Measurements from ENCODE around the gene PHF13. TPM values are rescaled to one million over a fixed set of nuclear protein-coding genes. Genes with fewer than 3 reads are reported as not detected.

The PHF13 gene
- total RNA-seq, 1 experiment from 2014 or later: 20.9 TPM

DNA sequence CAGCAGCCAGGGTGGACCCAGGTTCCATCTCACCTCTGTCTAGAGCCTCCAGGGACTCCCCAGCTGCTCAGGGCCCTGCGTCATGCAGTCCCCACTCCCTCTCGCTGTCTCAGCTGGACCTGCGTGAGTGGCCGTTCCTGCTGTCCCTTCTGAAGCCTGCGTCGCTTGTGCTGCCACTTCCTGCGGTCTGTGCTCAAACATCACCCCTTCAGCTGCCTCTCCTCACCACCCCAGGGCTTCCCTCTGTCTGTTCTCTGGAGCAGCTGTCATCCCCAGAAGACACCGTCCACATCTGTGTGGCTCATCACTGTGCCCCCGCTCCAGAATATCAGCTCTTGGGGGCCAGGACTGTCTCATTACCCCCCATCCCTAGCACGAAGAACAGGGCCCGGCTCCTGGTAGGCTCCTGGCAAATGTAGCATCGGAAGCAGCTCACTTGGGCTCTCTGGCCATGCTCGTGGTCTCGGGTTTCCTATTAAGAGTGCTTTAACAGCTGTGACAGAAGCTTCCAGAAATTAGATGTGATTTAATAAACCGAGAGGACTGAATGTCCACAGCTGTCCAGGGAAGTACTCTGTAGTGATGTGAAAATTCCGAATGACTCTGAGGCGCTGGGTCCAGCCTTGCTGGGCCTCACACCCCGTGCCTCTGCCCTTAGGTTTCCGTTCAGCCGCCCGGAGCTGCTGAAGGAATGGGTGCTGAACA lies 14.5 kb downstream of the PHF13 start:
- Histone ChIP-seq H3K4me3 (no peak overlapping the region), H3K4me1 (replicated peaks; ENCODE audit: insufficient read depth) (0 out of 2 replicates have a peak, but pooled peaks cover 8% of the 10 kb centered on the region), H4K20me1 (ENCODE audit: insufficient read depth) (0 out of 2 replicates have a peak, but pooled peaks cover 6% of the 10 kb centered on the region), H3K4me2 (no peak overlapping the region), H3F3A (ENCODE audit: insufficient read depth, low read depth) (peaks cover 10% of the 10 kb centered on the region), H3K27me3 (ENCODE audit: insufficient read depth, low read depth) (no peaks in the 10 kb centered on the region), H2AFZ (no peak overlapping the region), H3K79me2 (ENCODE audit: low read depth) (0 out of 2 replicates have a peak, but pooled peaks cover 14% of the 10 kb centered on the region), H3K36me3 (ENCODE audit: low read depth) (no peaks in the 10 kb centered on the region), H3K9me2 (ENCODE audit: insufficient read depth) (no peaks in the 10 kb centered on the region), H3K27ac (no peak overlapping the region), H3K9me3 (ENCODE audit: insufficient read depth, low read depth) (no peaks in the 10 kb centered on the region)
- DNase-seq: no peak
- TF ChIP-seq, protein P1, sequence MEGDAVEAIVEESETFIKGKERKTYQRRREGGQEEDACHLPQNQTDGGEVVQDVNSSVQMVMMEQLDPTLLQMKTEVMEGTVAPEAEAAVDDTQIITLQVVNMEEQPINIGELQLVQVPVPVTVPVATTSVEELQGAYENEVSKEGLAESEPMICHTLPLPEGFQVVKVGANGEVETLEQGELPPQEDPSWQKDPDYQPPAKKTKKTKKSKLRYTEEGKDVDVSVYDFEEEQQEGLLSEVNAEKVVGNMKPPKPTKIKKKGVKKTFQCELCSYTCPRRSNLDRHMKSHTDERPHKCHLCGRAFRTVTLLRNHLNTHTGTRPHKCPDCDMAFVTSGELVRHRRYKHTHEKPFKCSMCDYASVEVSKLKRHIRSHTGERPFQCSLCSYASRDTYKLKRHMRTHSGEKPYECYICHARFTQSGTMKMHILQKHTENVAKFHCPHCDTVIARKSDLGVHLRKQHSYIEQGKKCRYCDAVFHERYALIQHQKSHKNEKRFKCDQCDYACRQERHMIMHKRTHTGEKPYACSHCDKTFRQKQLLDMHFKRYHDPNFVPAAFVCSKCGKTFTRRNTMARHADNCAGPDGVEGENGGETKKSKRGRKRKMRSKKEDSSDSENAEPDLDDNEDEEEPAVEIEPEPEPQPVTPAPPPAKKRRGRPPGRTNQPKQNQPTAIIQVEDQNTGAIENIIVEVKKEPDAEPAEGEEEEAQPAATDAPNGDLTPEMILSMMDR (conservative IDR thresholded peaks at IDR 0.05): no peak
- TF ChIP-seq EZH2 (IDR thresholded peaks at IDR 0.05; ENCODE audit: low read depth): no peak
- POLR2A ChIA-PET (ENCODE audit: unreplicated experiment): no interaction called here
- no TSS peak for BruUV-seq (replicated peaks)
- CTCF ChIA-PET: no interaction called here
- intact Hi-C loops (cut with micrococcal nuclease; ENCODE audit: unreplicated experiment): no loop called here

DNA sequence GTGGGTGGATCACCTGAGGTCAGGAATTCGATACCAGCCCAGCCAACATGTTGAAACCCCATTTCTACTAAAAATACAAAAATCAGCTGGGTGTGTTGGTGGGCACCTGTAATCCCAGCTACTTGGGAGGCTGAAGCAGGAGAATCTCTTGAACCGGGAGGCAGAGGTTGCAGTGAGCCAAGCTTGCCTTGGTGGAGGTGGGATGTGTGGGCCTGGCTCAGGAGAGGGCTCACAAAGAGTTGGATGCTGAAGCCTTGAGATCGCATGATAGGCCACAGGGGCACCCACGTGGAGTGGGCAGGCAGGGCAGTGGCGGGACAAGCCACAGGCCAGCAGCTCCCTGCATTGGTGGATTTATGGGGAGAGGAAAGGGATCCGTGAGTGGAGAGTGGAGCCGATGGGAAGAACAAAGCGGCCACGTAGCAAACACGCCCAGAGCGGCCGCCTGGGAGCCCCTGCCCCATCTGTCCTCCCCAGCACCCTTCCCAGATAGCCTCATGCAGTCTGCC lies 15.5 kb downstream of the PHF13 start:
- Histone ChIP-seq H3K9me3 (ENCODE audit: insufficient read depth, low read depth) (no peaks in the 10 kb centered on the region), H4K20me1 (ENCODE audit: insufficient read depth) (0 out of 2 replicates have a peak, but pooled peaks cover 5% of the 10 kb centered on the region), H3K27ac (no peak overlapping the region), H3K36me3 (ENCODE audit: low read depth) (no peaks in the 10 kb centered on the region), H3K9me2 (ENCODE audit: insufficient read depth) (no peaks in the 10 kb centered on the region), H3K27me3 (ENCODE audit: insufficient read depth, low read depth) (no peaks in the 10 kb centered on the region), H3F3A (ENCODE audit: insufficient read depth, low read depth) (peaks cover 8% of the 10 kb centered on the region), H3K4me1 (replicated peaks; ENCODE audit: insufficient read depth) (0 out of 2 replicates have a peak, but pooled peaks cover 8% of the 10 kb centered on the region), H3K79me2 (ENCODE audit: low read depth) (0 out of 2 replicates have a peak, but pooled peaks cover 14% of the 10 kb centered on the region), H3K4me3 (no peak overlapping the region), H3K4me2 (no peak overlapping the region), H2AFZ (no peak overlapping the region)
- ChIA-PET POLR2A (ENCODE audit: unreplicated experiment) (no interaction called here), CTCF (no interaction called here)
- TF ChIP-seq EZH2 (IDR thresholded peaks at IDR 0.05; ENCODE audit: low read depth): no peak
- TF ChIP-seq, protein P1 (conservative IDR thresholded peaks at IDR 0.05): no peak
- intact Hi-C loops (cut with micrococcal nuclease; ENCODE audit: unreplicated experiment): no loop called here
- no peak for DNase-seq
- no TSS peak for BruUV-seq (replicated peaks)

DNA sequence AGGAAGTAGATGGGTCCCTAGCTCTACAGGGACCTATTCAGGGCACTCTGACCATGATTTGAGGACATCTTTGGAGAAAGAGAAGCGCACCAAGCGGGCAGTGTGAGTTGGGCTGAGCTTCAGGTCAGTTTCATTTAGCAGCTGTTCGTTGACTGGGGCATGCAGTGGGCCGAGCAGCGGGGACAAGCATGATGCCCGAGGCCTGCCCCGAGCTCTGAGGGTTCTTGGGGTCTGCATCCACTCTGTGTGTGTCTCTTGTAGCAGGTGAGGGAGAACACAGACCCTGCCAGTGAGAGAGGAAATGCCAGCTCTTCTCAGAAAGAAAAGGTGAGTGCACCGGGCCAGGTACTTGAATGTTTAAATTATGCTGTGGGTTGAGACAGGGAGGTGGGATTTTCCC lies 16.5 kb downstream of the PHF13 start:
- Histone ChIP-seq H3F3A (ENCODE audit: insufficient read depth, low read depth) (no peaks in the 10 kb centered on the region), H3K9me2 (ENCODE audit: insufficient read depth) (no peaks in the 10 kb centered on the region), H3K4me3 (no peak overlapping the region), H4K20me1 (ENCODE audit: insufficient read depth) (no peaks in the 10 kb centered on the region), H3K27ac (no peak overlapping the region), H3K27me3 (ENCODE audit: insufficient read depth, low read depth) (no peaks in the 10 kb centered on the region), H3K36me3 (ENCODE audit: low read depth) (no peaks in the 10 kb centered on the region), H3K4me1 (replicated peaks; ENCODE audit: insufficient read depth) (0 out of 2 replicates have a peak, but pooled peaks cover 4% of the 10 kb centered on the region), H2AFZ (no peak overlapping the region), H3K9me3 (ENCODE audit: insufficient read depth, low read depth) (no peaks in the 10 kb centered on the region), H3K4me2 (no peak overlapping the region), H3K79me2 (ENCODE audit: low read depth) (0 out of 2 replicates have a peak, but pooled peaks cover 14% of the 10 kb centered on the region)
- ChIA-PET POLR2A (ENCODE audit: unreplicated experiment) (no interaction called here), CTCF (interaction anchor here (1.1 kb wide), 1 partner anchor 30 kb away, joined by 3 read pairs; no protein-coding TSS in a partner anchor)
- intact Hi-C loops (cut with micrococcal nuclease; ENCODE audit: unreplicated experiment): no loop called here
- no peak for TF ChIP-seq EZH2 (IDR thresholded peaks at IDR 0.05; ENCODE audit: low read depth)
- TF ChIP-seq, protein P1 (conservative IDR thresholded peaks at IDR 0.05): no peak
- BruUV-seq (replicated peaks): no TSS peak
- DNase-seq: no peak
